Progenitor cell of endocrine pancreas (in vitro differentiated cells): Measurements from ENCODE around the gene EEPD1. TPM values are rescaled to one million over a fixed set of nuclear protein-coding genes. Genes with fewer than 3 reads are reported as not detected.

ENCODE experiments used
- DNase-seq: peaks from one replicate; pipeline ENCODE4 v3.0.0; 2021; ENCODE audit warnings: low spot score; ENCODE audit not compliant: unreplicated experiment
- H3K27ac Mint-ChIP-seq: 2 replicates; pipeline ENCODE4 v1.8.0; 2021; ENCODE audit warnings: mild to moderate bottlenecking, moderate library complexity, mixed read lengths
- H3K27me3 Mint-ChIP-seq: 2 replicates; pipeline ENCODE4 v1.8.0; 2021; ENCODE audit warnings: mixed read lengths
- H3K36me3 Mint-ChIP-seq: 2 replicates; pipeline ENCODE4 v1.8.0; 2022; ENCODE audit warnings: mixed read lengths; ENCODE audit not compliant: insufficient read depth
- H3K4me1 Mint-ChIP-seq: 2 replicates; pipeline ENCODE4 v1.8.0; 2021; ENCODE audit warnings: low read depth, mixed read lengths
- H3K4me3 Mint-ChIP-seq: 2 replicates; pipeline ENCODE4 v1.8.0; 2021; ENCODE audit warnings: low read depth, mild to moderate bottlenecking, moderate library complexity, mixed read lengths
- H3K9me3 Mint-ChIP-seq: 2 replicates; pipeline ENCODE4 v1.8.0; 2021; ENCODE audit warnings: low read depth, mixed read lengths
- CTCF ChIP-seq: fragments of 200-600 bp; sonication (generic); IDR thresholded peaks from one replicate; pipeline ENCODE4 v1.5.0; 2021; ENCODE audit warnings: antibody characterized with exemption, mild to moderate bottlenecking; ENCODE audit not compliant: unreplicated experiment
- total RNA-seq: library from RNA; stranded (reverse); gene quantifications from 2 replicates; pipeline ENCODE4 v1.2.1, GENCODE V29; 2021

The EEPD1 gene
- total RNA-seq, 1 donor from 2014 or later = 10.6 TPM

DNA sequence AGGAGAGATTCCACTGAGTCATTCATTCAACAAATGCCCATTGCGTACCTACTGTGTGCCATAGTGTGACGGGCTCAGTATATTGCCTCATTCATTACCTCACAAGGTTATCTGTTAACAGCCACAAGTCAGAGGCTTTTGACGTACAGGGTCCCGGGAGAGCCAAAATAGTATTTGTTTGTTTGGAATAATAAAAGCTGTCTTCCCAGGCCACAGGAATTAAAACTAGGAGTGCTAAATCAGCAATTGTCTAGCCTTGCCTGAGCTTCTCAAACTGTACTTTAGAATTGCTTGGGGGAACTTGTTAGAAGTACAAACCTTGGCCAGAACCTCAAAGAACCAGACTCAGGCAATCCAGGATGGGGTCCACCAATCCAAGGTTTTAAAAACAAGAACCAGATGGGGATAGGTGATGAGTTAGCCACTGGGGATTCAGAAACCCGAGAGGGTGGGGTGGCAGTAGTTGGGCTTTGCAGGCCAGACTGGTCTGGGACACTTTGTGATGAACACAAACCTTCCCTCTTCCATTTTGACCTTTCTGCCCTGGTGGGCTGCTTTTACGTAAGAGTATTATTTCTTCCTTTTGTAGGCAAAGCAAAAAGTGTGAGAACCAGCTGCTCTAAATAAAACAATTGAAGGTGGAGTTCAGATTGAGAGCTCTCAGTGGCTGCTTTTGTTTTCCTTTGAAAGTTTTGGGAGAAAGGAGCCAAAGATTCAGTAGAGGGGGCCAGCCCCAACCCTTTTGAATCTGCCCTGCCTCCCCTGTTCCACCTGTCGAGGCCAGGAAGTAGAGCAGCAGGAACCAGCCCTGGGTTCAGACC lies 123.6 kb downstream of the EEPD1 start:
- no peak for DNase-seq
- no peak overlapping the region for H3K4me3 Mint-ChIP-seq
- no peak overlapping the region for H3K27ac Mint-ChIP-seq

DNA sequence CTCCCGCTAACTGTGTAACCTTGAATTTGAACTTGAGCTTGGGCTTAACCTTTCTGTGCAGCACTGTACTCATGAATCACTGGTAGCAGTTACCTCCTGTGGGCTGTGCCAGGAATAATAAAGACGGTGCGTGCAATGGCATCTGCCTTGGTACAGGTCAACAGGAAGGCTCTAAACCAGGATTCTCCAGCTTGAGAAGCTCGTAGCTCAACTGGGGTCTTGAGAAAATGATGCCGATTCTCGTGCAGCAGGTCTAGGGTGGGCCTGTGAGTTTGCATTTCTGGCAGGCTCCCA lies 124.1 kb downstream of the EEPD1 start:
- no peaks in the 10 kb centered on the region for H3K9me3 Mint-ChIP-seq
- TF ChIP-seq CTCF = no peak
- peaks cover 3% of the 10 kb centered on the region for H3K27me3 Mint-ChIP-seq
- H3K36me3 Mint-ChIP-seq = no peaks in the 10 kb centered on the region
- peaks cover 60% of the 10 kb centered on the region for H3K4me1 Mint-ChIP-seq
- DNase-seq = no peak
- no peak overlapping the region for H3K4me3 Mint-ChIP-seq
- H3K27ac Mint-ChIP-seq = no peak overlapping the region

More for the DNA sequence above, 123.6 kb downstream of the EEPD1 start:
- Mint-ChIP-seq H3K4me1 (peaks cover 64% of the 10 kb centered on the region), H3K9me3 (no peaks in the 10 kb centered on the region), H3K27me3 (peaks cover 3% of the 10 kb centered on the region), H3K36me3 (no peaks in the 10 kb centered on the region)
- no peak for TF ChIP-seq CTCF

- H3K27ac Mint-ChIP-seq = no peak overlapping the region
- peaks cover 3% of the 10 kb centered on the region for H3K27me3 Mint-ChIP-seq
- no peak overlapping the region for H3K4me3 Mint-ChIP-seq
- TF ChIP-seq CTCF = no peak
- peaks cover 52% of the 10 kb centered on the region for H3K4me1 Mint-ChIP-seq
- H3K9me3 Mint-ChIP-seq = no peaks in the 10 kb centered on the region
- H3K36me3 Mint-ChIP-seq = no peaks in the 10 kb centered on the region
- no peak for DNase-seq
Observed at GRCh38 chr7:36278069-36278619, 125.1 kb downstream of the EEPD1 start.

- Mint-ChIP-seq H3K9me3 (no peaks in the 10 kb centered on the region), H3K27ac (peak overlapping the region; percentile 94), H3K4me3 (no peak overlapping the region), H3K36me3 (no peaks in the 10 kb centered on the region), H3K27me3 (peaks cover 3% of the 10 kb centered on the region), H3K4me1 (peaks cover 47% of the 10 kb centered on the region)
- no peak for DNase-seq
- no peak for TF ChIP-seq CTCF
Observed at GRCh38 chr7:36278620-36279172, 125.6 kb downstream of the EEPD1 start.

GRCh38 chr7:36279200-36279925 lies 126.3 kb downstream of the EEPD1 start:
- no peaks in the 10 kb centered on the region for H3K9me3 Mint-ChIP-seq
- DNase-seq = no peak
- H3K36me3 Mint-ChIP-seq = no peaks in the 10 kb centered on the region
- peaks cover 3% of the 10 kb centered on the region for H3K27me3 Mint-ChIP-seq
- H3K4me1 Mint-ChIP-seq = peaks cover 42% of the 10 kb centered on the region
- no peak for TF ChIP-seq CTCF
- peak overlapping the region; percentile 2 for H3K27ac Mint-ChIP-seq
- no peak overlapping the region for H3K4me3 Mint-ChIP-seq
